H9 (cell line): ENCODE results near the gene PLXNA4. TPM values are rescaled to one million over a fixed set of nuclear protein-coding genes. Genes with fewer than 3 reads are reported as not detected.

ENCODE experiments used
- DNase-seq: peaks from one replicate; pipeline ENCODE4 v3.0.0-alpha.2; 2017
- H2AFZ ChIP-seq: one replicate; pipeline ENCODE4 v1.6.1; 2013; ENCODE audit warnings: mild to moderate bottlenecking, low read length, control low read depth, moderate library complexity
- H2AK5ac ChIP-seq: 2 replicates; pipeline ENCODE4 v1.6.1; 2013; ENCODE audit warnings: low read length, control low read depth, mixed read lengths; ENCODE audit not compliant: insufficient read length
- H2BK120ac ChIP-seq: one replicate; pipeline ENCODE4 v1.6.1; 2013; ENCODE audit warnings: low read depth, mild to moderate bottlenecking, low read length, control low read depth, inconsistent platforms; ENCODE audit not compliant: poor library complexity, severe bottlenecking
- H2BK12ac ChIP-seq: 2 replicates; pipeline ENCODE4 v1.6.1; 2013; ENCODE audit warnings: low read length, control low read depth, mixed read lengths, low read depth; ENCODE audit not compliant: insufficient read length
- H2BK15ac ChIP-seq: 2 replicates; pipeline ENCODE4 v1.6.1; 2013; ENCODE audit warnings: low read depth, low read length, control low read depth
- H2BK20ac ChIP-seq: one replicate; pipeline ENCODE4 v1.6.1; 2013; ENCODE audit warnings: low read depth, mild to moderate bottlenecking, low read length, control low read depth, inconsistent platforms; ENCODE audit not compliant: poor library complexity, severe bottlenecking
- H2BK5ac ChIP-seq: 2 replicates; pipeline ENCODE4 v1.6.1; 2013; ENCODE audit warnings: low read length, control low read depth, mixed read lengths; ENCODE audit not compliant: insufficient read length
- H3K14ac ChIP-seq: 2 replicates; pipeline ENCODE4 v1.6.1; 2013; ENCODE audit warnings: low read length, control low read depth; ENCODE audit not compliant: insufficient read depth
- H3K18ac ChIP-seq: 2 replicates; pipeline ENCODE4 v1.6.1; 2013; ENCODE audit warnings: low read depth, mild to moderate bottlenecking, mixed read lengths, low read length, control low read depth; ENCODE audit not compliant: insufficient read length
- H3K23ac ChIP-seq: 2 replicates; pipeline ENCODE4 v1.6.1; 2013; ENCODE audit warnings: low read length, control low read depth, mixed read lengths, low read depth; ENCODE audit not compliant: insufficient read length
- H3K23me2 ChIP-seq: 2 replicates; pipeline ENCODE4 v1.6.1; 2013; ENCODE audit warnings: low read depth, mild to moderate bottlenecking, mixed read lengths, low read length, control low read depth; ENCODE audit not compliant: insufficient read length, poor library complexity, severe bottlenecking
- H3K27ac ChIP-seq: 2 replicates; pipeline ENCODE4 v1.5.1; 2013; ENCODE audit warnings: low read length, control low read depth, mixed read lengths, low read depth; ENCODE audit not compliant: insufficient read length
- H3K27me3 ChIP-seq: 2 replicates; pipeline ENCODE4 v1.6.1; 2013; ENCODE audit warnings: low read length, control low read depth, inconsistent platforms; ENCODE audit not compliant: insufficient read depth
- H3K4ac ChIP-seq: 2 replicates; pipeline ENCODE4 v1.6.1; 2013; ENCODE audit warnings: low read depth, mild to moderate bottlenecking, control low read depth, inconsistent platforms, low read length, moderate library complexity
- H3K4me1 ChIP-seq: 2 replicates; pipeline ENCODE4 v1.6.1; 2013; ENCODE audit warnings: low read length, control low read depth, inconsistent platforms; ENCODE audit not compliant: insufficient read depth
- H3K4me2 ChIP-seq: 2 replicates; pipeline ENCODE4 v1.6.1; 2013; ENCODE audit warnings: low read length, control low read depth, mixed read lengths; ENCODE audit not compliant: insufficient read length, insufficient read depth
- H3K56ac ChIP-seq: 2 replicates; pipeline ENCODE4 v1.6.1; 2013; ENCODE audit warnings: low read depth, mild to moderate bottlenecking, mixed read lengths, low read length, control low read depth; ENCODE audit not compliant: insufficient read length
- H3K79me1 ChIP-seq: 2 replicates; pipeline ENCODE4 v1.6.1; 2013; ENCODE audit warnings: low read depth, mild to moderate bottlenecking, moderate library complexity, low read length, control low read depth, inconsistent platforms; ENCODE audit not compliant: insufficient read depth, poor library complexity, severe bottlenecking
- H3K79me2 ChIP-seq: 2 replicates; pipeline ENCODE4 v1.6.1; 2013; ENCODE audit warnings: low read length, control low read depth, inconsistent platforms; ENCODE audit not compliant: insufficient read depth
- H3K9ac ChIP-seq: 2 replicates; pipeline ENCODE4 v1.6.1; 2013; ENCODE audit warnings: low read length, control low read depth, mixed read lengths; ENCODE audit not compliant: insufficient read length; ENCODE audit errors: extremely low read depth
- H3K9me3 ChIP-seq: one replicate; pipeline ENCODE4 v1.6.1; 2013; ENCODE audit warnings: low read depth, low read length, inconsistent platforms; ENCODE audit not compliant: control insufficient read depth
- H3T11ph ChIP-seq: one replicate; pipeline ENCODE4 v1.6.1; 2013; ENCODE audit warnings: mild to moderate bottlenecking, low read length, control low read depth, inconsistent platforms
- H4K20me1 ChIP-seq: one replicate; pipeline ENCODE4 v1.6.1; 2013; ENCODE audit not compliant: control insufficient read depth, insufficient read length, insufficient read depth
- H4K5ac ChIP-seq: 2 replicates; pipeline ENCODE4 v1.6.1; 2013; ENCODE audit warnings: low read depth, mild to moderate bottlenecking, mixed read lengths, low read length, control low read depth; ENCODE audit not compliant: insufficient read length
- H4K8ac ChIP-seq: replicated peaks from 2 replicates; pipeline ENCODE4 v1.6.1; 2013; ENCODE audit warnings: low read length, control low read depth, mixed read lengths, low read depth; ENCODE audit not compliant: insufficient read length
- H4K91ac ChIP-seq: 2 replicates; pipeline ENCODE4 v1.6.1; 2013; ENCODE audit warnings: low read depth, mild to moderate bottlenecking, moderate library complexity, mixed read lengths, low read length, control low read depth; ENCODE audit not compliant: insufficient read length
- H3K27ac Mint-ChIP-seq, 3 experiments: 2 replicates in 2 of 3; 3 replicates in 1 of 3; pipeline ENCODE4 v1.8.0; 2020 to 2021; ENCODE audit warnings: mixed read lengths in 3 of 3, mild to moderate bottlenecking in 1 of 3, moderate library complexity in 1 of 3
- H3K27me3 Mint-ChIP-seq: 2 replicates; pipeline ENCODE4 v1.8.0; 2021; ENCODE audit warnings: low read depth, mild to moderate bottlenecking, moderate library complexity, mixed read lengths
- H3K36me3 Mint-ChIP-seq, 3 experiments: 2 replicates in 2 of 3; 3 replicates in 1 of 3; pipeline ENCODE4 v1.8.0; 2020 to 2021; ENCODE audit warnings: low read depth in 3 of 3, mixed read lengths in 3 of 3; ENCODE audit not compliant: insufficient read depth in 1 of 3
- H3K4me1 Mint-ChIP-seq, 2 experiments: 2 replicates each; pipeline ENCODE4 v1.8.0; 2020; ENCODE audit warnings: mixed read lengths in 2 of 2
- H3K4me3 Mint-ChIP-seq, 2 experiments: 2 replicates in 1 of 2; 3 replicates in 1 of 2; pipeline ENCODE4 v1.8.0; 2020 to 2021; ENCODE audit warnings: mild to moderate bottlenecking in 2 of 2, mixed read lengths in 2 of 2, moderate library complexity in 1 of 2
- H3K9me3 Mint-ChIP-seq, 2 experiments: 2 replicates in 1 of 2; 3 replicates in 1 of 2; pipeline ENCODE4 v1.8.0; 2020; ENCODE audit warnings: mild to moderate bottlenecking in 2 of 2, mixed read lengths in 2 of 2, moderate library complexity in 1 of 2
- CTCF ChIP-seq: fragments of 200-600 bp; sonication (generic); conservative IDR thresholded peaks from 3 replicates; pipeline ENCODE4 v1.8.0; 2021; ENCODE audit warnings: antibody characterized with exemption, mild to moderate bottlenecking
- WGBS: extraction: QIAGEN DNeasy Blood & Tissue Kit; methylation state at CpG from one replicate; pipeline ENCODE4 v1.1.7; 2013; ENCODE audit warnings: missing lambda C conversion rate, low lambda C conversion rate, mixed read lengths; ENCODE audit not compliant: insufficient read length; ENCODE audit errors: extremely low coverage; 5-methylcytosine and 5-hydroxymethylcytosine counted together
- total RNA-seq: library from RNA; stranded (reverse); gene quantifications from 2 replicates; pipeline ENCODE4 v1.2.1, GENCODE V29; 2021

Gene PLXNA4
- total RNA-seq, 1 experiment from 2014 or later = 0.35 TPM

GRCh38 chr7:132526111-132526740, 50.0 kb downstream of the PLXNA4 start:
- H3K4me2 ChIP-seq = no peak overlapping the region
- H2BK12ac ChIP-seq = no peak overlapping the region
- no peak overlapping the region for H2BK120ac ChIP-seq
- Mint-ChIP-seq H3K27me3 (peaks cover 25% of the 10 kb centered on the region), H3K4me1 (no peaks in the 10 kb centered on the region), H3K27ac (no peak overlapping the region), H3K36me3 (no peaks in the 10 kb centered on the region), H3K9me3 (no peaks in the 10 kb centered on the region), H3K4me3 (no peak overlapping the region)
- no peak overlapping the region for H3K27ac ChIP-seq
- H4K8ac ChIP-seq = no peak overlapping the region
- no peak for TF ChIP-seq CTCF
- no peak overlapping the region for H2AFZ ChIP-seq
- no peak overlapping the region for H3K4ac ChIP-seq
- no peaks in the 10 kb centered on the region for H3K27me3 ChIP-seq
- no peak overlapping the region for H2BK15ac ChIP-seq
- no peak for DNase-seq
- no peaks in the 10 kb centered on the region for H3K79me2 ChIP-seq
- H3K4me1 ChIP-seq = no peaks in the 10 kb centered on the region
- no peak overlapping the region for H3K14ac ChIP-seq
- H3K9me3 ChIP-seq = no peaks in the 10 kb centered on the region
- no peak overlapping the region for H3K23ac ChIP-seq
- no peak overlapping the region for H4K91ac ChIP-seq
- no peaks in the 10 kb centered on the region for H3K23me2 ChIP-seq
- WGBS = no CpG with 5 or more reads among the region's 7 CpGs
- no peak overlapping the region for H4K5ac ChIP-seq
- no peak overlapping the region for H3K9ac ChIP-seq
- H2AK5ac ChIP-seq = no peak overlapping the region
- no peaks in the 10 kb centered on the region for H4K20me1 ChIP-seq
- no peak overlapping the region for H3K18ac ChIP-seq
- H2BK20ac ChIP-seq = no peak overlapping the region
- no peak overlapping the region for H3T11ph ChIP-seq
- no peaks in the 10 kb centered on the region for H3K79me1 ChIP-seq
- no peak overlapping the region for H2BK5ac ChIP-seq
- no peak overlapping the region for H3K56ac ChIP-seq
